ENCODE data around the gene DCDC2.
A peak's percentile ranks its signal among the peaks of the same experiment; 100 is the strongest.

DNA sequence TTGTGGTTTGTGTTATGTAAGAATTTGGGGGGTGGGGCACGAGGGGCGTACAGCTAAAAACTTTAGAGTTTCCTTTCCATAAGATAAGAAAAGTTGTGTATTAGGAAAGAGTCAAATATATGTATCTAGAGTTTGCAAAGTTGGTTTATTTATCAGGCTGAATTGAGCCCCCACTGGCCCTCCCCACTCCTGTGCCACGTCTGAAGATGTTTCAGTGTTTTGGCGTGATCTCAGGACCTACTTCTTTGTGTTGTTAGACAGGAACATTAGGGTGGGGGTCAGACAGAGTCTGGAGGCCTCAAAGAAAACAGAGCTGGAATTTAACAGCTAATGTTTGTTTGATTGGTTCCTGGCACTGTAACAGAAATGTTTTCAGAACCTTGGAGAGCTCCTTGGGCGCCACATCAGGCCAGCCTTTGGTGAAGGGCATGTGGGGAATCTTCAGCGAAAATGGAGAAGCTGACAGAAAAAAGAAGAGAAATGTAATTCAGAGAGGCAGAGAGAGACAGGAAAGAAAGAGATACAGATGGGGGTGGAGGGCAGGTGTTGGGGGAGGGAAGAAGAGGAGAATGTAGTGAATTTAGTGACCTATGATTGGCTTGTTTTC, 231.2 kb downstream of the DCDC2 start:
- TF ChIP-seq, protein P1, sequence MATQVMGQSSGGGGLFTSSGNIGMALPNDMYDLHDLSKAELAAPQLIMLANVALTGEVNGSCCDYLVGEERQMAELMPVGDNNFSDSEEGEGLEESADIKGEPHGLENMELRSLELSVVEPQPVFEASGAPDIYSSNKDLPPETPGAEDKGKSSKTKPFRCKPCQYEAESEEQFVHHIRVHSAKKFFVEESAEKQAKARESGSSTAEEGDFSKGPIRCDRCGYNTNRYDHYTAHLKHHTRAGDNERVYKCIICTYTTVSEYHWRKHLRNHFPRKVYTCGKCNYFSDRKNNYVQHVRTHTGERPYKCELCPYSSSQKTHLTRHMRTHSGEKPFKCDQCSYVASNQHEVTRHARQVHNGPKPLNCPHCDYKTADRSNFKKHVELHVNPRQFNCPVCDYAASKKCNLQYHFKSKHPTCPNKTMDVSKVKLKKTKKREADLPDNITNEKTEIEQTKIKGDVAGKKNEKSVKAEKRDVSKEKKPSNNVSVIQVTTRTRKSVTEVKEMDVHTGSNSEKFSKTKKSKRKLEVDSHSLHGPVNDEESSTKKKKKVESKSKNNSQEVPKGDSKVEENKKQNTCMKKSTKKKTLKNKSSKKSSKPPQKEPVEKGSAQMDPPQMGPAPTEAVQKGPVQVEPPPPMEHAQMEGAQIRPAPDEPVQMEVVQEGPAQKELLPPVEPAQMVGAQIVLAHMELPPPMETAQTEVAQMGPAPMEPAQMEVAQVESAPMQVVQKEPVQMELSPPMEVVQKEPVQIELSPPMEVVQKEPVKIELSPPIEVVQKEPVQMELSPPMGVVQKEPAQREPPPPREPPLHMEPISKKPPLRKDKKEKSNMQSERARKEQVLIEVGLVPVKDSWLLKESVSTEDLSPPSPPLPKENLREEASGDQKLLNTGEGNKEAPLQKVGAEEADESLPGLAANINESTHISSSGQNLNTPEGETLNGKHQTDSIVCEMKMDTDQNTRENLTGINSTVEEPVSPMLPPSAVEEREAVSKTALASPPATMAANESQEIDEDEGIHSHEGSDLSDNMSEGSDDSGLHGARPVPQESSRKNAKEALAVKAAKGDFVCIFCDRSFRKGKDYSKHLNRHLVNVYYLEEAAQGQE (IDR thresholded peaks at IDR 0.05; ENCODE audit: insufficient read depth in 1 of 2, low read depth in 2 of 2, low read length in 2 of 2), result peak; percentile 91 to 98
- TF ChIP-seq POLR2AphosphoS5 (IDR thresholded peaks at IDR 0.05; ENCODE audit: low read depth, low read length), result no peak
- no peak for TF ChIP-seq SIN3A (IDR thresholded peaks at IDR 0.05; ENCODE audit: borderline replicate concordance, insufficient read depth, low read length)

All from PFSK-1 (cell line).